Limb (tissue), 2 donors: Measurements from ENCODE around the gene CPNE5.
A peak's percentile ranks its signal among the peaks of the same experiment; 100 is the strongest.
"Not testable (repeated sequence)": the region's sequence is repeated elsewhere in the genome, so short reads cannot be mapped to it uniquely, and the experiment has no call there.

Experiments
- DNase-seq, 2 donors: peaks; one replicate each; pipeline ENCODE4 v3.0.0-alpha.2; 2016; ENCODE audit errors: extremely low spot score in 2 of 2

Gene CPNE5

GRCh38 chr6:36728289-36729160 lies 110.7 kb downstream of the CPNE5 start:
- no peak for DNase-seq

- no peak for DNase-seq
Observed at GRCh38 chr6:36727505-36728021, 111.7 kb downstream of the CPNE5 start.

- no peak for DNase-seq
Observed at GRCh38 chr6:36725581-36725980, 113.7 kb downstream of the CPNE5 start.

- DNase-seq: peak in 1 of 2 donors; percentile 58
Observed at GRCh38 chr6:36724514-36725390, 114.5 kb downstream of the CPNE5 start.

GRCh38 chr6:36723992-36724391 lies 115.3 kb downstream of the CPNE5 start:
- DNase-seq: not testable (repeated sequence)

GRCh38 chr6:36722879-36723278 lies 116.4 kb downstream of the CPNE5 start:
- DNase-seq: no peak

GRCh38 chr6:36722365-36722764 lies 116.9 kb downstream of the CPNE5 start:
- DNase-seq: no peak

- no peak for DNase-seq
Observed at GRCh38 chr6:36721369-36722140, 117.7 kb downstream of the CPNE5 start.

GRCh38 chr6:36720251-36721141 lies 118.7 kb downstream of the CPNE5 start:
- no peak for DNase-seq

GRCh38 chr6:36719126-36719525 lies 120.1 kb downstream of the CPNE5 start:
- no peak for DNase-seq

- DNase-seq: no peak
Observed at GRCh38 chr6:36718560-36718959, 120.7 kb downstream of the CPNE5 start.

GRCh38 chr6:36717871-36718540 lies 121.2 kb downstream of the CPNE5 start:
- DNase-seq: no peak

GRCh38 chr6:36717231-36717825 lies 121.9 kb downstream of the CPNE5 start:
- no peak for DNase-seq

GRCh38 chr6:36716476-36717093 lies 122.7 kb downstream of the CPNE5 start:
- DNase-seq: no peak

GRCh38 chr6:36715469-36715868 lies 123.8 kb downstream of the CPNE5 start:
- DNase-seq: no peak

- no peak for DNase-seq
Observed at GRCh38 chr6:36714511-36714910, 124.7 kb downstream of the CPNE5 start.

- no peak for DNase-seq
Observed at GRCh38 chr6:36713846-36714245, 125.4 kb downstream of the CPNE5 start.

GRCh38 chr6:36712816-36713215 lies 126.4 kb downstream of the CPNE5 start:
- no peak for DNase-seq

GRCh38 chr6:36706339-36706738 lies 132.9 kb downstream of the CPNE5 start:
- no peak for DNase-seq
